Measurements from ENCODE around the gene TDRD7. TPM values are rescaled to one million over a fixed set of nuclear protein-coding genes. Genes with fewer than 3 reads are reported as not detected.
A peak's percentile ranks its signal among the peaks of the same experiment; 100 is the strongest.

TDRD7 gene
- total RNA-seq, 1 experiment from 2014 or later = 23.4 TPM

DNA sequence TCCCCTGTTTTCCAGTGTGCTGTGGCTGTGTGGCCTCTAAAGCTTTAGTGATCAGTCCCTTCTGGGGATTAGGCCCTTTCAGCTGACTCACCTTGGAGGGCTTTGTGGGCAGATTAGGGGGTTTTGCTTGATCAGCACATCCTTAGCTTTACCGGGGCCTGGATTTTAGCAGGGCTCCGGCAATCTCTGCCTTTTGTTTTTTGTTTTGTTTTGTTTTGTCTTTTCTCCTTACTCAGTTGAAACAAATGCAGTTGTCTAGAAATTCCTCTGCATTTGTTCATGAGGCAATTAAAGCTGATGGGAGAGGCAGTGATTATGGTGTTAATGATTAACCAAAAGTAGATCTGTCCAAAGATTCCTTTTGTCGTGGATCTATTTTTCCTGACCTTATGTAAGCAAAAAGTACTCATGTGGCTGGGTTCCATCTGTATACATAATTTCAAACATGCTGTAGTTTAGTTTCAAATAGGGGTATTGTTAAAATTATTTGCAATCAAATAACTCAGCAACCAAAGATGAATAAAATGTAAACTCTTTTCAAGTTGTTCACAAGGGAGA lies 5.2 kb upstream of the TDRD7 start:
- DNase-seq = no peak
- Histone ChIP-seq H3K9me3 (ENCODE audit: low read length) (peaks cover 4% of the 10 kb centered on the region; the same call in 1 of the 2 replicates), H4K20me1 (ENCODE audit: insufficient read depth, low read depth, low read length) (no peaks in the 10 kb centered on the region), H3K9ac (ENCODE audit: low read length) (no peak overlapping the region), H3K9me2 (replicated peaks; ENCODE audit: insufficient read depth, low read length) (no peaks in the 10 kb centered on the region), H3K36me3 (ENCODE audit: insufficient read depth, low read length) (no peaks in the 10 kb centered on the region), H2AFZ (ENCODE audit: low read length) (no peak overlapping the region), H3K27ac (ENCODE audit: low read length) (no peak overlapping the region), H3K4me3 (ENCODE audit: low read length) (no peak overlapping the region), H3K4me2 (ENCODE audit: low read depth, low read length, poor library complexity, severe bottlenecking) (no peak overlapping the region), H3K27me3 (ENCODE audit: low read length) (no peaks in the 10 kb centered on the region), H3K4me1 (ENCODE audit: low read length) (peaks cover 11% of the 10 kb centered on the region), H3K79me2 (ENCODE audit: low read length) (no peaks in the 10 kb centered on the region)

GRCh38 chr9:97408562-97408961 lies 3.3 kb upstream of the TDRD7 start:
- H3K4me2 ChIP-seq (ENCODE audit: low read depth, low read length, poor library complexity, severe bottlenecking) = no peak overlapping the region
- H3K36me3 ChIP-seq (ENCODE audit: insufficient read depth, low read length) = no peaks in the 10 kb centered on the region
- no peak overlapping the region for H2AFZ ChIP-seq (ENCODE audit: low read length)
- H3K79me2 ChIP-seq (ENCODE audit: low read length) = peaks cover 5% of the 10 kb centered on the region
- no peak for DNase-seq
- H3K9me2 ChIP-seq (replicated peaks; ENCODE audit: insufficient read depth, low read length) = no peaks in the 10 kb centered on the region
- no peak overlapping the region for H3K27ac ChIP-seq (ENCODE audit: low read length)
- no peak overlapping the region for H3K9ac ChIP-seq (ENCODE audit: low read length)
- H3K4me3 ChIP-seq (ENCODE audit: low read length) = no peak overlapping the region
- no peaks in the 10 kb centered on the region for H4K20me1 ChIP-seq (ENCODE audit: insufficient read depth, low read depth, low read length)
- H3K4me1 ChIP-seq (ENCODE audit: low read length) = peaks cover 19% of the 10 kb centered on the region
- no peaks in the 10 kb centered on the region for H3K27me3 ChIP-seq (ENCODE audit: low read length)
- H3K9me3 ChIP-seq (ENCODE audit: low read length) = peaks cover under 1% of the 10 kb centered on the region; the same call in 1 of the 2 replicates

DNA sequence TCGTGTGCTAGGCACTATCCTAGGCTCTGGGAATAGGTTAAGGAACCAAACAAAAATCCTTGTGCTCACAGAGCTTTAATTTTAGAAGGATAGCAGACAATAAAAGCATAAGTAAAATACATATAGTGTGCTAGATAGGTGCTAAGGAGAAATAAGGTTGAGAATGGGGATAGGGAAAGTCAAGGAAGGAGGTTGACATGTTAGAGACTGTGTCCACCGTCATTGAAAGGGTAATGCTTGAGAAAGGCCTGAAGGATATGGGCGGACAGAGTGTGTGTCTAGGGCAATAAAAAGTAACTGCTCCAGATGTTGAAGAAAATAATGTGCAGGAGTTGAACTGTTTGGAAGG lies 482 bp upstream of the TDRD7 start:
- Histone ChIP-seq H2AFZ (ENCODE audit: low read length) (peak overlapping the region; percentile 77), H3K4me3 (ENCODE audit: low read length) (peak overlapping the region; percentile 89), H3K4me2 (ENCODE audit: low read depth, low read length, poor library complexity, severe bottlenecking) (peak overlapping the region; percentile 76), H3K27ac (ENCODE audit: low read length) (peak overlapping the region; percentile 4; the same call in 1 of the 2 replicates), H3K79me2 (ENCODE audit: low read length) (peaks cover 33% of the 10 kb centered on the region), H3K9me2 (replicated peaks; ENCODE audit: insufficient read depth, low read length) (no peaks in the 10 kb centered on the region), H3K9ac (ENCODE audit: low read length) (peak overlapping the region; percentile 59), H4K20me1 (ENCODE audit: insufficient read depth, low read depth, low read length) (no peaks in the 10 kb centered on the region), H3K9me3 (ENCODE audit: low read length) (no peaks in the 10 kb centered on the region), H3K36me3 (ENCODE audit: insufficient read depth, low read length) (no peaks in the 10 kb centered on the region; the same call in 1 of the 2 replicates), H3K27me3 (ENCODE audit: low read length) (no peaks in the 10 kb centered on the region), H3K4me1 (ENCODE audit: low read length) (peaks cover 48% of the 10 kb centered on the region)
- no peak for DNase-seq

GRCh38 chr9:97412626-97413385 lies 910 bp downstream of the TDRD7 start:
- peak overlapping the region; percentile 61; the same call in 1 of the 2 replicates for H2AFZ ChIP-seq (ENCODE audit: low read length)
- no peaks in the 10 kb centered on the region for H3K9me2 ChIP-seq (replicated peaks; ENCODE audit: insufficient read depth, low read length)
- H3K9me3 ChIP-seq (ENCODE audit: low read length) = no peaks in the 10 kb centered on the region
- no peaks in the 10 kb centered on the region for H4K20me1 ChIP-seq (ENCODE audit: insufficient read depth, low read depth, low read length)
- H3K27ac ChIP-seq (ENCODE audit: low read length) = peak overlapping the region; percentile 96
- H3K4me2 ChIP-seq (ENCODE audit: low read depth, low read length, poor library complexity, severe bottlenecking) = peak overlapping the region; percentile 79
- no peaks in the 10 kb centered on the region; the same call in 1 of the 2 replicates for H3K36me3 ChIP-seq (ENCODE audit: insufficient read depth, low read length)
- peak overlapping the region; percentile 86 for H3K9ac ChIP-seq (ENCODE audit: low read length)
- no peaks in the 10 kb centered on the region for H3K27me3 ChIP-seq (ENCODE audit: low read length)
- H3K4me1 ChIP-seq (ENCODE audit: low read length) = peaks cover 55% of the 10 kb centered on the region
- H3K4me3 ChIP-seq (ENCODE audit: low read length) = peak overlapping the region; percentile 89
- H3K79me2 ChIP-seq (ENCODE audit: low read length) = peaks cover 47% of the 10 kb centered on the region
- DNase-seq = peak; percentile 92

GRCh38 chr9:97413462-97413861 lies 1.6 kb downstream of the TDRD7 start:
- H2AFZ ChIP-seq (ENCODE audit: low read length) = no peak overlapping the region
- H3K36me3 ChIP-seq (ENCODE audit: insufficient read depth, low read length) = no peaks in the 10 kb centered on the region; the same call in 1 of the 2 replicates
- H3K4me3 ChIP-seq (ENCODE audit: low read length) = peak overlapping the region; percentile 89
- peak overlapping the region; percentile 86 for H3K9ac ChIP-seq (ENCODE audit: low read length)
- peak; percentile 70 for DNase-seq
- H3K4me1 ChIP-seq (ENCODE audit: low read length) = peaks cover 55% of the 10 kb centered on the region
- peak overlapping the region; percentile 96 for H3K27ac ChIP-seq (ENCODE audit: low read length)
- no peaks in the 10 kb centered on the region for H3K27me3 ChIP-seq (ENCODE audit: low read length)
- H3K4me2 ChIP-seq (ENCODE audit: low read depth, low read length, poor library complexity, severe bottlenecking) = peak overlapping the region; percentile 79
- peaks cover 54% of the 10 kb centered on the region for H3K79me2 ChIP-seq (ENCODE audit: low read length)
- no peaks in the 10 kb centered on the region for H3K9me3 ChIP-seq (ENCODE audit: low read length)
- H4K20me1 ChIP-seq (ENCODE audit: insufficient read depth, low read depth, low read length) = no peaks in the 10 kb centered on the region
- H3K9me2 ChIP-seq (replicated peaks; ENCODE audit: insufficient read depth, low read length) = no peaks in the 10 kb centered on the region

GRCh38 chr9:97415146-97415545 lies 3.2 kb downstream of the TDRD7 start:
- Histone ChIP-seq H2AFZ (ENCODE audit: low read length) (no peak overlapping the region), H3K9me3 (ENCODE audit: low read length) (no peaks in the 10 kb centered on the region), H3K9ac (ENCODE audit: low read length) (peak overlapping the region; percentile 86; the same call in 1 of the 2 replicates), H3K9me2 (replicated peaks; ENCODE audit: insufficient read depth, low read length) (no peaks in the 10 kb centered on the region), H3K27me3 (ENCODE audit: low read length) (no peaks in the 10 kb centered on the region), H4K20me1 (ENCODE audit: insufficient read depth, low read depth, low read length) (no peaks in the 10 kb centered on the region), H3K79me2 (ENCODE audit: low read length) (peaks cover 70% of the 10 kb centered on the region), H3K4me1 (ENCODE audit: low read length) (peaks cover 58% of the 10 kb centered on the region), H3K27ac (ENCODE audit: low read length) (peak overlapping the region; percentile 96), H3K4me2 (ENCODE audit: low read depth, low read length, poor library complexity, severe bottlenecking) (peak overlapping the region; percentile 79), H3K4me3 (ENCODE audit: low read length) (peak overlapping the region; percentile 89; the same call in 1 of the 2 replicates), H3K36me3 (ENCODE audit: insufficient read depth, low read length) (no peaks in the 10 kb centered on the region; the same call in 1 of the 2 replicates)
- peak; percentile 62 for DNase-seq

DNA sequence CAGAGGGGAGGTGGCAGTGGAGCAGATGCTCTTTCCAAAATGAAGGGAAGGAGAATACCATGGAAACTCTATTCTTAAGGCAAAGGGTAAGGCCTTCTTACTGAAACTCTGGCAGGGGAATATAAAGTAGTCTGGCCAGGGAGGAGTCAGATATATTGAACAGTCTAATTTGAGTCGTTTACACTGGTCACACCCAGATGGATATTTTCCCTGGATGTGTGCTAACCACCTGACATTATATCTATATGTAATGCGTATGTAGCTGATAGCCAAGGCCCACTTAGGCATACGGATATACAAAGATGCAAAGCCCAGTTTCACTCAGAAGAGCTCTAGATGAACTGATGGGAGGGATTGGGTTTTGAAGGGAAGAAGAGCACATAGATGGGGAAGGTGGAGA lies 7.0 kb downstream of the TDRD7 start:
- Histone ChIP-seq H3K79me2 (ENCODE audit: low read length) (peaks cover 100% of the 10 kb centered on the region), H3K36me3 (ENCODE audit: insufficient read depth, low read length) (peaks cover 5% of the 10 kb centered on the region; the same call in 1 of the 2 replicates), H3K9me3 (ENCODE audit: low read length) (no peaks in the 10 kb centered on the region), H4K20me1 (ENCODE audit: insufficient read depth, low read depth, low read length) (no peaks in the 10 kb centered on the region), H3K4me2 (ENCODE audit: low read depth, low read length, poor library complexity, severe bottlenecking) (no peak overlapping the region), H3K4me3 (ENCODE audit: low read length) (no peak overlapping the region), H3K9me2 (replicated peaks; ENCODE audit: insufficient read depth, low read length) (no peaks in the 10 kb centered on the region), H3K4me1 (ENCODE audit: low read length) (peaks cover 46% of the 10 kb centered on the region), H2AFZ (ENCODE audit: low read length) (no peak overlapping the region), H3K27ac (ENCODE audit: low read length) (no peak overlapping the region), H3K27me3 (ENCODE audit: low read length) (no peaks in the 10 kb centered on the region), H3K9ac (ENCODE audit: low read length) (no peak overlapping the region)
- no peak for DNase-seq

DNA sequence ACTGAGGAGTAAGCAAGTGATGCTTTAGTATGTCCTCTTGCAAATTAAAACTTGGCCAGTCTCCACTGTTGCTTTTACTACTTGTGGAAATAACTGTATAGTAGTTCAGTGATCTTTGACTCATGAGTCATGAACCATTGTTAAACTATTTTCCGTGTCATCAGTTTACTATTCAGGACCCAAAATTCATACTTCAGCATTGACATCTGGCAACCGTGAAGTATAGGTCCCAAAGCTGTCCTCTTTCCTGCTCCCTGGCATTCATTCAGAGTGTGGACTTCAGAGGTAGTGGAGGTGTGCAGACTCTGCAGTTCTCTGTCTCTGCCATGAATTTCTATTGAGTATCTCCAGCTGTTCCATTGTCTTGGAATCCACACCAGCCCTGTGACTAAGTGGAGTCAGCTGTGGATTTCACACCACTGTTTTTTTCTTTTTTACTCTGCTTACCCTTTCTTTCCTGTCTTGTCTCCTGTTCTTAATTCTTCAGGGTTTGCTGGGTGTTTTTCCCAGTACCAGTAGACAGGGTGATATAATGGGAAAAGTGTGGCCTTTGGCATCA lies 7.5 kb downstream of the TDRD7 start:
- peaks cover 41% of the 10 kb centered on the region for H3K4me1 ChIP-seq (ENCODE audit: low read length)
- H2AFZ ChIP-seq (ENCODE audit: low read length) = no peak overlapping the region
- H3K79me2 ChIP-seq (ENCODE audit: low read length) = peaks cover 100% of the 10 kb centered on the region
- H3K4me3 ChIP-seq (ENCODE audit: low read length) = no peak overlapping the region
- no peaks in the 10 kb centered on the region for H3K9me2 ChIP-seq (replicated peaks; ENCODE audit: insufficient read depth, low read length)
- H3K27me3 ChIP-seq (ENCODE audit: low read length) = no peaks in the 10 kb centered on the region
- no peaks in the 10 kb centered on the region for H4K20me1 ChIP-seq (ENCODE audit: insufficient read depth, low read depth, low read length)
- H3K4me2 ChIP-seq (ENCODE audit: low read depth, low read length, poor library complexity, severe bottlenecking) = no peak overlapping the region
- no peaks in the 10 kb centered on the region for H3K9me3 ChIP-seq (ENCODE audit: low read length)
- no peak for DNase-seq
- H3K9ac ChIP-seq (ENCODE audit: low read length) = no peak overlapping the region
- H3K36me3 ChIP-seq (ENCODE audit: insufficient read depth, low read length) = peaks cover 5% of the 10 kb centered on the region; the same call in 1 of the 2 replicates
- no peak overlapping the region for H3K27ac ChIP-seq (ENCODE audit: low read length)

Data from Karpas-422 (cell line).